Ammon's horn (tissue), 1 donor: Measurements from ENCODE around the gene PIGM.
"Not testable (repeated sequence)": the region's sequence is repeated elsewhere in the genome, so short reads cannot be mapped to it uniquely, and the experiment has no call there.

ENCODE experiments used
- DNase-seq: peaks from one replicate; pipeline ENCODE4 v3.0.0-alpha.2; 2016; ENCODE audit warnings: low spot score

The PIGM gene

GRCh38 chr1:160061369-160062229 lies 29.8 kb upstream of the PIGM start:
- peak; percentile 70 for DNase-seq

DNA sequence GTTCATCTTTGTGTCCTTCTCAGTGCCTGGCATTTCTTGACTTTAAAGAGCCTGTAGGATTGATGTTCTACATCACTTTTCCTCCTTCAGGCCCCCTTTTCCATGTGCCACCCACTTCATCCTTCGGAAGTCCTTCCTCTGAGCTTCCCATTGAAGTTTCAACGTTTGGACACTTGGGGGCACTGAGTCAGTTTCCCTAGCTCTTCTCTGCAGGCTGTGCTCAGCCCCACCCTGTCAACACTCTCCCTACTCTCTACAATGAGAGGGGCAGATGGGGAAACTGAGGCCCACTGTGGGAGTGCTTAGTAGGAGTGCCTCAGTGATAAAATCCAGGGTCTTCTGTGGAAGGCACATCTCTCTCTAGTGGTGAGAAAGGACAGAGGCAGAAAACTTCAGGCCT lies 26.3 kb upstream of the PIGM start:
- peak; percentile 67 for DNase-seq

GRCh38 chr1:160056648-160057169 lies 24.9 kb upstream of the PIGM start:
- DNase-seq: no peak

GRCh38 chr1:160053548-160054365 lies 22.0 kb upstream of the PIGM start:
- DNase-seq: no peak

GRCh38 chr1:160052936-160053335 lies 21.1 kb upstream of the PIGM start:
- no peak for DNase-seq

- DNase-seq: no peak
Observed at GRCh38 chr1:160050619-160051018, 18.8 kb upstream of the PIGM start.

DNA sequence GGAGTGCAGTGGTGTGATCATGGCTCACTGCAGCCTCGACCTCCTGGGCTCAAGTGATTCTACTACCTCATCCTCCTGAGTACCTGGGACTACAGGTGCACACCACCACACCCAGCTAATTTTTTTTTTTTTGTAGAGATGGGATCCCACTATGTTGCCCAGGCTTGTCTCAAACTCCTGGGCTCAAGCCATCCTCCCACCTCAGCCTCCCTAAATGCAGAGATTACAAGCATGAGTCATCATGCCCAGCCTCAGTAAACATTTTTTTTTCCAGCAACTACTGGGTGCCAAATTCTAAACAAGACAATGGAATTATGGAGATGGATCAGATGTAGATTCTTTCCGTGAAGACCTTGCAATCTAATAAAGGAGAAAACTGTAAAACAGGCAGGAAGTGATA lies 18.4 kb upstream of the PIGM start:
- not testable (repeated sequence) for DNase-seq

DNA sequence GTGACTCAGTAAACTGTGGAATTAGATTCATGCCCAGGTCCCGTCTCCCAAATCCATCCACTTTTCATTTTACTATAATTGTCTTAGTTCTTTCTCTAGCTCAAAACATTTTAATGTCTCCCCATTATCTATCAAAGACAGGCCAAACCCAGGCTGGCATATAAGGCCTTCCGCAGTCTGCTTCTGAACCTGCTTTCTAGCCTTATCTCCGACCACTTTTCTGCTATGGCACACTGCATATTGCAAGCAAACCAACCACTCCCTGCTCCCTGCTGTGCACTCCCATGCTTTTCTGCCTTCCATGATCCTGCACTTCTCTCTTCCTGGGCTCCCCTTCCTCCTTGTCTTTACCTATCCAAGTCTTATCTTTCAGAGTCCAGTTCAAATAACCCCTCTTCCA lies 17.3 kb upstream of the PIGM start:
- DNase-seq: no peak

GRCh38 chr1:160048335-160048734 lies 16.5 kb upstream of the PIGM start:
- DNase-seq: no peak

DNA sequence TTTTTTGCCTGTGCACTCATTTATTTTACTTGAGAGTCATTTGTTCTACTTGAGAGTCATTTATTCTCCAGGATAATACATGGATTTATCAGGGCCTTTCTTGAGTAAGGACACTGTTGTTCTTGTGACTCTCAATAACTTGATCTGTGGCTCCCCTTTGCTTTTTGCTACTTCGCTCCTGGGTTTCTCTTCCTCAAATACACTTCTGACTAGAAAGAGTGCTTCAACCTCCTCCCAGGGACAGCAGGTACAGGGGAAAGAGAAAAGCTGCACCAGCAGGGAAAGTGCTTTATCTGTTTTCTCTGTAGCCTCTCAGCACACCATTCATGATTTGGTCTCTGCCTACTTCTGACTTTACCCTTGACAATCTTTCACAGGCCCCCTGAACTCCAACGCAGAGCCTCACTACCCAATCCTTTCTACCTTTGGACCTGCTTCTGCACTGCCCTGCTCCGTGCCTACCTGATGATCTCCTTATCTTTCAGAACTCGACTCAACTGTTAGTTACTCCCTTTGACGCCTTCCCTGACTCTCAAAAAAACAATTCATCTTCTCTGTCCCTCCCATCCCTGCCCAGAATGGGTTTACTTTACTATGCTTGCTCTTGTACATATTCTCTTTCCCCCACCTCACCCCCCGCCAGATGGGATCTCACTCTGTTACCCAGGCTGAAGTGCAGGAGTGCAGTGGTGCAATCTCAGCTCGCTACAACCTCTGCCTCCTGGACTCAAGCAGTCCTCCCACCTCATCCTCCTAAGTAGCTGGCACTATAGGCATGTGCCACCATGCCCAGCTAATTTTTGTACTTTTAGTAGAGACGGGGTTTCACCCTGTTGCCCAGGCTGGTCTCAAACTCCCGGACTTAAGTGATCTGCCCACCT lies 15.6 kb upstream of the PIGM start:
- no peak for DNase-seq

- DNase-seq: peak; percentile 94
Observed at GRCh38 chr1:160046494-160047110, 14.8 kb upstream of the PIGM start.

GRCh38 chr1:160045653-160046052 lies 13.9 kb upstream of the PIGM start:
- no peak for DNase-seq

GRCh38 chr1:160043543-160043942 lies 11.8 kb upstream of the PIGM start:
- DNase-seq: no peak

- DNase-seq: no peak
Observed at GRCh38 chr1:160040476-160040875, 8.7 kb upstream of the PIGM start.

DNA sequence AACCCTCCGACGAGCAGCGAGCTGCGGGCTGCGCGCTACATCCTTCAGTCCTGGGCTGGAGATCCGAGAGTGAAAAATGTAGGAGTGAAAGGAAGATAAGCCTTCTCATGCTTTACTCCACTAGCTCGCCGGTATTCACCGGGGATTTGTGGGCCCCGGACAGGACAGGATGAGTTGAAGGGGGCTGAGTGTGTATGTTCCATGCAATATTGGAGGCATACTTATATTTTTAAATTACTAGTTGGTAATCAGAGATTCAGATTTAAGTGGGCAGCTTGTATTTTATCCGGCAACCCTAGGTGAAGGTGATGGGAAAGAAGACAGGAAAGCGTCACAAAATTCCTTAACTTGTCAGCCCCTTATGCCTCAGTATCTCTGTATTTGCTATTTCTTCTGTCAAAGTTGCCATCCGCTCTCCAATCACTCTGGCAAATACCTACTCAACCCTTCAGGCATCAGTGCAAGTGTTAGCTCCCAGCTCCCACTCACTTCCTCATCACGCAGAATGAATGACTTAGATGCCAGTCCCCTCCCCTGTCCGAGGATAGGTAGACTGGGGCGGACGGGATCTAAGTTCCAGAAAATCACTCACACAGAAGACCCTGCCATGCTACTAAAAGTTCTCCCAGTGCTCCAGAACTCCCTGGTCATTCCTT lies 503 bp upstream of the PIGM start:
- no peak for DNase-seq

- no peak for DNase-seq
Observed at GRCh38 chr1:160030657-160031364, 979 bp downstream of the PIGM start.

DNA sequence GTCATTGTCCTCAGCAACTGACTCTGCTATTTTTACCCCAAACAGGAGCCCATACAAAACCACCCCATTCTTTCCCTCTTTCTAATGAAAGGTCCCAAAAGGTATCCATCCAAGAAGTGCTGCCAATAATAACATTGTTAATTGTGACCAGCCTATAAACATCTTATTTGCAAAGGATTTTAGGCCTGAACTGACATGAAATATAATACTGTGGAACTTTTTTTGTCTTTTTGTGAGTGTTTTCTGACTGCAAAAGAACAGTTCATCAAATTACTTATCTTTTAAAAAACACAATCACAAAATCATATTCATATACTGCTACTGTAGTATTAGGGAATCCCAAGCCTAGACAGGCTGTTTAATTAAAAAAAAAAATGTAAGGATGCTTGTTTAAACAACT lies 3.4 kb downstream of the PIGM start:
- DNase-seq: no peak

DNA sequence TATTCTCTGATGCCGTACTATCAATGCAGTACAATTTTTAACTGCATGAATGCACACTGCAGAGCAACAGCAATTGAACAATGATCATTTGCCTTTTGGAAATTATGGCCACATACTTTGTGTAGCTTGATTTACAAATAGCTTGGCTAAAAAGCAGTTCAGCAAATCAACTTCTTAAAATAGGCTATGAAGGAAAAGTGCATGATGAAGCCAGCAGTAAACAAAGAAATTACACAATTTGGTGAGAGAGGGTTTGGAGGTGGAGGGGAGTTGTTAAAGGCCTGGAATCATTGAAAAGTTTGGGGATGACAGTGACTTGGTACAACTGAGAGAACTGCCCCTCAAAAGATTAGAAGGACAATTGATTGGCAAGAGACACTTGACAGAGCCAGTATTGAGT lies 6.5 kb downstream of the PIGM start:
- no peak for DNase-seq

DNA sequence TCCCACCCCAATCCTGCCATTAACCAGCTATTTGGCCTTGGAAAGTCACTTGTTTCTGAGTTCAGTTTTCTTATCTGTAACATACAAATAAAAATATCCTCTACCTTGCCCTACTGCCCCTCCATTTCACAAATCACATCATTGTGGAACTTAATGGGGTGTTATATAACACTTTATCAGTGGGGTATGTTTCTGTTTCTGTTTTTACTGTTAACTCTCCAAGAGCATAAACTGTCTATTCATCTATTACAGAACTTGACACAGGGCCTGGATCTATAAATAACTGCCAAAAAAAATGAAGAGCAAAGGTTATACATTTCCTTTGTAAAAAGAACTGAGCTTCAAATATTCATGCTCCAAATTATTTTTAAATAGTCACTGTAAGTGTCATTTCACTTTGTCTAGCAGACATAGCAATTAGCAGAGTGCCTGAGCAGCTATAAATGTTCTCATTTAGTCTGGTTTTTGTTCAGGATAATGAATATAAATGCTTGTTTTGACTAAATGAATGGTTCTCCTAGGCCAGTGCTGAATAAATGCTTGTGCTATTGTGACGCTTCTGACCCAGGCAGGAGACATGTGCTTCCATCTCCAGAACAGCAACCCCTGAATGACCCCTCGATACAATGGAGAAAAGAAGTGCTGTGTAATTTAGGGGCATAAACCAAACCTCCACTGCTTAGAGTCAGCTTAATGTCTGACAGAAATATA lies 7.4 kb downstream of the PIGM start:
- DNase-seq: peak; percentile 76
